Measurements from ENCODE around the gene ADAMTS19. TPM values are rescaled to one million over a fixed set of nuclear protein-coding genes. Genes with fewer than 3 reads are reported as not detected.
A peak's percentile ranks its signal among the peaks of the same experiment; 100 is the strongest.

The ADAMTS19 gene
- total RNA-seq, 2 experiments from 2014 or later = not detected

- H3K27me3 Mint-ChIP-seq = no peaks in the 10 kb centered on the region
- no peaks in the 10 kb centered on the region for H3K4me1 Mint-ChIP-seq
- H3K36me3 Mint-ChIP-seq = no peaks in the 10 kb centered on the region
- H3K27ac Mint-ChIP-seq = no peak overlapping the region
- no peak for DNase-seq
- ATAC-seq = no peak
- CTCF ChIA-PET = no interaction called here
- no peak overlapping the region for H3K4me3 Mint-ChIP-seq
- H3K9me3 Mint-ChIP-seq (ENCODE audit: low read depth) = peaks cover 2% of the 10 kb centered on the region
Measured at GRCh38 chr5:129448654-129449053, 11.4 kb upstream of the ADAMTS19 start.

- H3K36me3 Mint-ChIP-seq = no peaks in the 10 kb centered on the region
- CTCF ChIA-PET = no interaction called here
- no peak overlapping the region for H3K27ac Mint-ChIP-seq
Measured at GRCh38 chr5:129454461-129454860, 5.6 kb upstream of the ADAMTS19 start.

GRCh38 chr5:129459450-129459776 lies 685 bp upstream of the ADAMTS19 start:
- DNase-seq (no peak), ATAC-seq (no peak)
- Mint-ChIP-seq H3K4me1 (peaks cover 12% of the 10 kb centered on the region), H3K9me3 (ENCODE audit: low read depth) (no peaks in the 10 kb centered on the region), H3K36me3 (peaks cover 2% of the 10 kb centered on the region), H3K27me3 (peaks cover 53% of the 10 kb centered on the region), H3K4me3 (no peak overlapping the region), H3K27ac (no peak overlapping the region)
- CTCF ChIA-PET = interaction anchor here (1.5 kb wide), 1 partner anchor 37 kb away, joined by 4 read pairs; no protein-coding TSS in a partner anchor

More at GRCh38 chr5:129454461-129454860, 5.6 kb upstream of the ADAMTS19 start:
- peaks cover 2% of the 10 kb centered on the region for H3K9me3 Mint-ChIP-seq (ENCODE audit: low read depth)
- H3K4me3 Mint-ChIP-seq = no peak overlapping the region
- peaks cover 21% of the 10 kb centered on the region for H3K27me3 Mint-ChIP-seq
- no peaks in the 10 kb centered on the region for H3K4me1 Mint-ChIP-seq
- ATAC-seq = no peak
- no peak for DNase-seq

- Mint-ChIP-seq H3K27me3 (peaks cover 53% of the 10 kb centered on the region), H3K36me3 (peaks cover 2% of the 10 kb centered on the region), H3K27ac (no peak overlapping the region), H3K4me1 (peaks cover 12% of the 10 kb centered on the region), H3K9me3 (ENCODE audit: low read depth) (no peaks in the 10 kb centered on the region), H3K4me3 (no peak overlapping the region)
- CTCF ChIA-PET = interaction anchor here (1.5 kb wide), 1 partner anchor 36 kb away, joined by 4 read pairs; no protein-coding TSS in a partner anchor
- no peak for ATAC-seq
- DNase-seq = no peak
Measured at GRCh38 chr5:129460672-129460935, 506 bp downstream of the ADAMTS19 start.

GRCh38 chr5:129460936-129461710 lies 1.0 kb downstream of the ADAMTS19 start:
- Mint-ChIP-seq H3K27ac (no peak overlapping the region), H3K9me3 (ENCODE audit: low read depth) (no peaks in the 10 kb centered on the region), H3K36me3 (peaks cover 2% of the 10 kb centered on the region), H3K27me3 (peaks cover 53% of the 10 kb centered on the region), H3K4me3 (peak overlapping the region; percentile 37), H3K4me1 (peaks cover 12% of the 10 kb centered on the region)
- DNase-seq (no peak), ATAC-seq (peak; percentile 27)
- CTCF ChIA-PET = interaction anchor here (1.5 kb wide), 1 partner anchor 36 kb away, joined by 4 read pairs; no protein-coding TSS in a partner anchor

GRCh38 chr5:129461711-129462332 lies 1.7 kb downstream of the ADAMTS19 start:
- Mint-ChIP-seq H3K4me1 (peaks cover 12% of the 10 kb centered on the region), H3K27me3 (peaks cover 51% of the 10 kb centered on the region), H3K9me3 (ENCODE audit: low read depth) (no peaks in the 10 kb centered on the region), H3K4me3 (peak overlapping the region; percentile 37), H3K27ac (no peak overlapping the region), H3K36me3 (peaks cover 2% of the 10 kb centered on the region)
- no peak for DNase-seq
- no peak for ATAC-seq
- CTCF ChIA-PET = no interaction called here

- peaks cover 2% of the 10 kb centered on the region for H3K36me3 Mint-ChIP-seq
- H3K27ac Mint-ChIP-seq = no peak overlapping the region
- ATAC-seq (no peak), DNase-seq (no peak)
- H3K4me1 Mint-ChIP-seq = peaks cover 6% of the 10 kb centered on the region
- H3K4me3 Mint-ChIP-seq = no peak overlapping the region
- H3K9me3 Mint-ChIP-seq (ENCODE audit: low read depth) = no peaks in the 10 kb centered on the region
- CTCF ChIA-PET = no interaction called here
- peaks cover 20% of the 10 kb centered on the region for H3K27me3 Mint-ChIP-seq
Measured at GRCh38 chr5:129465776-129466344, 5.8 kb downstream of the ADAMTS19 start.

- DNase-seq (no peak), ATAC-seq (no peak)
- no peaks in the 10 kb centered on the region for H3K9me3 Mint-ChIP-seq (ENCODE audit: low read depth)
- no peaks in the 10 kb centered on the region for H3K36me3 Mint-ChIP-seq
- no peaks in the 10 kb centered on the region for H3K27me3 Mint-ChIP-seq
- H3K27ac Mint-ChIP-seq = no peak overlapping the region
- CTCF ChIA-PET = no interaction called here
- H3K4me1 Mint-ChIP-seq = no peaks in the 10 kb centered on the region
- no peak overlapping the region for H3K4me3 Mint-ChIP-seq
Measured at GRCh38 chr5:129474544-129474943, 14.4 kb downstream of the ADAMTS19 start.

- no peak overlapping the region for H3K4me3 Mint-ChIP-seq
- CTCF ChIA-PET = no interaction called here
- no peak overlapping the region for H3K27ac Mint-ChIP-seq
- no peaks in the 10 kb centered on the region for H3K9me3 Mint-ChIP-seq (ENCODE audit: low read depth)
- H3K4me1 Mint-ChIP-seq = no peaks in the 10 kb centered on the region
- ATAC-seq (no peak), DNase-seq (no peak)
- no peaks in the 10 kb centered on the region for H3K36me3 Mint-ChIP-seq
- no peaks in the 10 kb centered on the region for H3K27me3 Mint-ChIP-seq
Measured at GRCh38 chr5:129476751-129477150, 16.7 kb downstream of the ADAMTS19 start.

GRCh38 chr5:129477532-129477931 lies 17.4 kb downstream of the ADAMTS19 start:
- Mint-ChIP-seq H3K9me3 (ENCODE audit: low read depth) (no peaks in the 10 kb centered on the region), H3K4me1 (no peaks in the 10 kb centered on the region), H3K36me3 (no peaks in the 10 kb centered on the region), H3K27ac (no peak overlapping the region), H3K27me3 (no peaks in the 10 kb centered on the region), H3K4me3 (no peak overlapping the region)
- DNase-seq (no peak), ATAC-seq (no peak)
- CTCF ChIA-PET = no interaction called here

- DNase-seq = no peak
- no peaks in the 10 kb centered on the region for H3K27me3 Mint-ChIP-seq
- no peak overlapping the region for H3K27ac Mint-ChIP-seq
- H3K4me1 Mint-ChIP-seq = no peaks in the 10 kb centered on the region
- no peaks in the 10 kb centered on the region for H3K9me3 Mint-ChIP-seq (ENCODE audit: low read depth)
- ATAC-seq = no peak
- no peaks in the 10 kb centered on the region for H3K36me3 Mint-ChIP-seq
- CTCF ChIA-PET = no interaction called here
- no peak overlapping the region for H3K4me3 Mint-ChIP-seq
Measured at GRCh38 chr5:129481161-129481560, 21.1 kb downstream of the ADAMTS19 start.

- H3K27me3 Mint-ChIP-seq = no peaks in the 10 kb centered on the region
- H3K9me3 Mint-ChIP-seq (ENCODE audit: low read depth) = peaks cover 3% of the 10 kb centered on the region
- DNase-seq = no peak
- H3K4me1 Mint-ChIP-seq = no peaks in the 10 kb centered on the region
- H3K4me3 Mint-ChIP-seq = no peak overlapping the region
- CTCF ChIA-PET = interaction anchor here (1.3 kb wide), 1 partner anchor 36 kb away, joined by 4 read pairs; the partner anchor contains the start of gene ADAMTS19
- H3K27ac Mint-ChIP-seq = no peak overlapping the region
- no peaks in the 10 kb centered on the region for H3K36me3 Mint-ChIP-seq
- no peak for ATAC-seq
Measured at GRCh38 chr5:129496421-129496820, 36.3 kb downstream of the ADAMTS19 start.

GRCh38 chr5:129496864-129497595 lies 36.9 kb downstream of the ADAMTS19 start:
- DNase-seq = no peak
- no peak overlapping the region for H3K4me3 Mint-ChIP-seq
- H3K27me3 Mint-ChIP-seq = no peaks in the 10 kb centered on the region
- H3K27ac Mint-ChIP-seq = no peak overlapping the region
- CTCF ChIA-PET = interaction anchor here (1.3 kb wide), 1 partner anchor 37 kb away, joined by 4 read pairs; the partner anchor contains the start of gene ADAMTS19
- no peaks in the 10 kb centered on the region for H3K36me3 Mint-ChIP-seq
- peaks cover 2% of the 10 kb centered on the region for H3K9me3 Mint-ChIP-seq (ENCODE audit: low read depth)
- ATAC-seq = no peak
- H3K4me1 Mint-ChIP-seq = no peaks in the 10 kb centered on the region

All from activated CD8-positive, alpha-beta memory T cell treated with anti-CD3 and anti-CD28 coated beads, Interleukin-2, amount 10 ng/mL, durations not matched to agents 7 days and 5 days (primary cell).